K562 (cell line): ENCODE measurements around the gene ANKRD6. TPM values are rescaled to one million over a fixed set of nuclear protein-coding genes. Genes with fewer than 3 reads are reported as not detected.

Experiments
- ATAC-seq: fragments of 200-7000 bp; cut with Tn5 transposase; 3 replicates; pipeline ENCODE4 v1.9.1; 2020; ENCODE audit warnings: moderate library complexity
- BruUV-seq: library from RNA; stranded (reverse); fragments of 400-500 nt; replicated peaks from 2 replicates; lab custom pipeline; 2021; lab: Mats Ljungman, UMichigan
- CTCF ChIA-PET: fragments of 300-600 bp; formaldehyde crosslinking; extraction: SDS; loops from one replicate; lab custom pipeline; 2021; ENCODE audit warnings: low intra/inter-chr PET ratio; lab: Yijun Ruan, JAX
- POLR2A ChIA-PET: fragments of 300-600, 350-650 bp; sonication (Branson Sonifier 250); formaldehyde crosslinking; extraction: SDS; loops from one replicate; lab custom pipeline; 2021; ENCODE audit warnings: antibody characterized with exemption, inconsistent platforms; lab: Yijun Ruan, JAX
- DNase-seq, 4 experiments: peaks; one replicate each; pipeline versions ENCODE4 v3.0.0 to v3.0.0-alpha.2; 2011 to 2018; ENCODE audit warnings: low spot score in 3 of 4, mixed read lengths in 3 of 4; ENCODE audit errors: extremely low read depth in 1 of 4
- FAIRE-seq: peaks from 2 replicates; lab custom pipeline; 2011; peaks lifted over from hg19 to GRCh38; lab: Jason Lieb, UNC
- H2AFZ ChIP-seq: 2 replicates; pipeline ENCODE4 v1.6.0; 2011; ENCODE audit warnings: low read depth, low read length, control low read depth, inconsistent platforms
- H3K27ac ChIP-seq: fragments of 200-600 bp; 3 replicates; pipeline ENCODE4 v1.8.0; 2011; ENCODE audit warnings: low read depth, mild to moderate bottlenecking, control low read depth, inconsistent platforms, low read length, moderate library complexity, mixed read lengths; ENCODE audit errors: extremely low read depth
- H3K27me3 ChIP-seq, 2 experiments: fragments of 300-600 bp in 1 of 2; 2 replicates in 1 of 2; 3 replicates in 1 of 2; pipeline versions ENCODE4 v1.6.0 to v1.8.0; 2011; ENCODE audit warnings: inconsistent platforms in 2 of 2, low read length in 2 of 2, mild to moderate bottlenecking in 1 of 2, mixed read lengths in 1 of 2, moderate library complexity in 1 of 2; ENCODE audit not compliant: control insufficient read depth in 2 of 2, insufficient read depth in 2 of 2
- H3K36me3 ChIP-seq: fragments of 300-600 bp; 3 replicates; pipeline ENCODE4 v1.8.0; 2011; ENCODE audit warnings: mild to moderate bottlenecking, low read length, inconsistent platforms; ENCODE audit not compliant: control insufficient read depth, insufficient read depth
- H3K4me1 ChIP-seq, 2 experiments: fragments of 200-600 bp in 1 of 2; replicated peaks in 1 of 2; 2 replicates in 1 of 2; 3 replicates in 1 of 2; pipeline versions ENCODE4 v1.5.1 to v1.8.0; 2011; ENCODE audit warnings: inconsistent platforms in 2 of 2, low read length in 2 of 2, mild to moderate bottlenecking in 1 of 2, mixed read lengths in 1 of 2, moderate library complexity in 1 of 2; ENCODE audit not compliant: control insufficient read depth in 2 of 2, insufficient read depth in 2 of 2
- H3K4me2 ChIP-seq: 2 replicates; pipeline ENCODE4 v1.6.1; 2011; ENCODE audit warnings: low read length, control low read depth, inconsistent platforms, mixed read lengths; ENCODE audit not compliant: insufficient read depth
- H3K4me3 ChIP-seq: fragments of 200-600 bp; sonication (generic), shearing (Covaris generic); 2 replicates; pipeline ENCODE4 v1.5.1; 2016; ENCODE audit warnings: control low read depth, inconsistent platforms
- H3K79me2 ChIP-seq: fragments of 200-600 bp; 3 replicates; pipeline ENCODE4 v1.8.0; 2011; ENCODE audit warnings: low read length, inconsistent platforms; ENCODE audit not compliant: control insufficient read depth, insufficient read depth
- H3K9ac ChIP-seq, 2 experiments: 2 replicates each; pipeline versions ENCODE4 v1.6.0 to v1.6.1; 2011; ENCODE audit warnings: low read depth in 2 of 2, low read length in 2 of 2, control low read depth in 1 of 2, inconsistent platforms in 1 of 2, mild to moderate bottlenecking in 1 of 2, mixed read lengths in 1 of 2; ENCODE audit not compliant: insufficient read depth in 1 of 2
- H3K9me1 ChIP-seq: one replicate; pipeline ENCODE4 v1.6.0; 2011; ENCODE audit warnings: inconsistent platforms, mild to moderate bottlenecking, low read length, moderate library complexity; ENCODE audit not compliant: control insufficient read depth, insufficient read depth
- H3K9me3 ChIP-seq: replicated peaks from 2 replicates; pipeline ENCODE4 v1.5.1; 2011; ENCODE audit warnings: low read depth, low read length, inconsistent platforms; ENCODE audit not compliant: control insufficient read depth, insufficient read depth
- H4K20me1 ChIP-seq: replicated peaks from 2 replicates; pipeline ENCODE4 v1.6.1; 2011; ENCODE audit warnings: low read length, inconsistent platforms, mixed read lengths; ENCODE audit not compliant: control insufficient read depth, insufficient read depth
- CEBPG ChIP-seq, 3 experiments: fragments of 200-800 bp in 1 of 3; sonication (Bioruptor generic) in 1 of 3; sonication (generic) in 1 of 3; formaldehyde crosslinking in 1 of 3; IDR thresholded peaks in 2 of 3; conservative IDR thresholded peaks in 1 of 3; 2 replicates each; pipeline versions ENCODE4 v1.6.1 to v1.8.0; 2016 to 2022; ENCODE audit warnings: missing compliant biosample characterization in 2 of 3, missing genetic modification characterization in 2 of 3, mild to moderate bottlenecking in 1 of 3, missing genetic modification reagents in 1 of 3
- FOXJ2 ChIP-seq: fragments of 200-800 bp; sonication (Bioruptor generic); IDR thresholded peaks from 2 replicates; pipeline ENCODE4 v1.6.1; 2016; ENCODE audit warnings: missing genetic modification characterization, missing compliant biosample characterization
- HNRNPL ChIP-seq: fragments of 200-400 bp; formaldehyde crosslinking; IDR thresholded peaks from 2 replicates; pipeline ENCODE4 v1.6.1; 2017; ENCODE audit warnings: low read depth, mild to moderate bottlenecking, low read length
- PRMT5 ChIP-seq: sonication (generic); formaldehyde crosslinking; IDR thresholded peaks from 2 replicates; pipeline ENCODE4 v1.5.0; 2020; ENCODE audit warnings: missing genetic modification reagents
- PTTG1 ChIP-seq: fragments of 450-650 bp; IDR thresholded peaks from 2 replicates; pipeline ENCODE4 v1.6.1; 2016; ENCODE audit warnings: low read depth, mild to moderate bottlenecking, missing genetic modification characterization, missing compliant biosample characterization
- RBM17 ChIP-seq: fragments of 200-400 bp; formaldehyde crosslinking; IDR thresholded peaks from 2 replicates; pipeline ENCODE4 v1.6.1; 2017; ENCODE audit warnings: low read depth, mild to moderate bottlenecking, low read length, borderline replicate concordance
- SOX6 ChIP-seq: fragments of 450-650 bp; IDR thresholded peaks from 2 replicates; pipeline ENCODE4 v1.6.1; 2014; ENCODE audit warnings: mild to moderate bottlenecking
- XRCC4 ChIP-seq: IDR thresholded peaks from one replicate; pipeline ENCODE4 v1.6.1; 2011; ENCODE audit not compliant: insufficient read depth, insufficient read length; ENCODE audit errors: extremely low read depth
- ZNF24 ChIP-seq: fragments of 450-650 bp; IDR thresholded peaks from 2 replicates; pipeline ENCODE4 v1.6.1; 2016
- ZNF561 ChIP-seq: fragments of 450-650 bp; formaldehyde crosslinking; conservative IDR thresholded peaks from 2 replicates; pipeline ENCODE4 v1.4.0; 2020; ENCODE audit warnings: mild to moderate bottlenecking, moderate library complexity
- WGBS: fragments of 100-300 bp; shearing (Covaris generic); methylation state at CpG from one replicate; pipeline ENCODE4 v1.1.6; 2016; ENCODE audit warnings: low coverage, mixed read lengths; ENCODE audit not compliant: insufficient coverage; ENCODE audit errors: missing lambda C conversion rate; 5-methylcytosine and 5-hydroxymethylcytosine counted together
- in situ Hi-C: fragments of 300-500 bp; cut with MboI; formaldehyde crosslinking; loops from 4 replicates; pipeline ENCODE4 v1.15.0; 2018; ENCODE audit warnings: inconsistent platforms, mixed read lengths
- intact Hi-C: fragments of 100-400 bp; cut with micrococcal nuclease; formaldehyde crosslinking; loops from 2 replicates; pipeline ENCODE4 v1.14.2; 2022
- polyA plus RNA-seq, 8 experiments: library from polyadenylated mRNA; depleted of rRNA in 4 of 8; stranded (reverse) in 5 of 8; unstranded in 3 of 8; fragments of >200 nt; fragmentation: Nextera tagmentation in 2 of 8; fragmentation: Illumina TruSeq in 1 of 8; extraction: Ambion mirVana in 2 of 8; extraction: Trizol in 1 of 8; gene quantifications; 2 replicates each; pipeline versions ENCODE4 v1.2.1 to v1.2.3, GENCODE V29; 2011 to 2014; ENCODE audit warnings: inconsistent platforms in 1 of 8, missing spikeins in 1 of 8
- total RNA-seq, 7 experiments: library from RNA; depleted of rRNA in 6 of 7; stranded (reverse); fragments of >200 nt in 6 of 7; fragmentation: Illumina TruSeq in 2 of 7; extraction: Trizol in 2 of 7; gene quantifications; 2 replicates each; pipeline versions ENCODE4 v1.2.1 to v1.2.3, GENCODE V29; 2011 to 2021; ENCODE audit warnings: low replicate concordance in 1 of 7
- TF ChIP-seq, protein P1 (sequence below): sonication (generic); formaldehyde crosslinking; IDR thresholded peaks from 2 replicates; pipeline ENCODE4 v1.8.1; 2022; ENCODE audit warnings: missing genetic modification reagents
- TF ChIP-seq, protein P2 (sequence below): fragments of 450-650 bp; IDR thresholded peaks from 2 replicates; pipeline ENCODE4 v1.7.0; 2016; ENCODE audit warnings: borderline replicate concordance
- TF ChIP-seq, protein P3 (sequence below), 3 experiments: IDR thresholded peaks in 2 of 3; conservative IDR thresholded peaks in 1 of 3; 2 replicates each; pipeline ENCODE4 v1.5.1; 2011 to 2012; ENCODE audit warnings: low read length in 3 of 3, mild to moderate bottlenecking in 3 of 3, control low read depth in 2 of 3, improper control_type of control experiment in 1 of 3, inconsistent platforms in 1 of 3, low read depth in 1 of 3, mixed read lengths in 1 of 3, moderate library complexity in 1 of 3; ENCODE audit not compliant: insufficient read depth in 2 of 3
- TF ChIP-seq, protein P4 (sequence below): sonication (generic); formaldehyde crosslinking; IDR thresholded peaks from 2 replicates; pipeline ENCODE4 v1.9.0; 2022; ENCODE audit warnings: mild to moderate bottlenecking, missing genetic modification reagents

The ANKRD6 gene
- total and polyA plus RNA-seq, 9 of the 15 experiments (the other 6 are each of a cell fraction or from before 2014, with no cell fraction given), result 0.04 to 0.22 (median 0.08) TPM; not detected in 4

DNA sequence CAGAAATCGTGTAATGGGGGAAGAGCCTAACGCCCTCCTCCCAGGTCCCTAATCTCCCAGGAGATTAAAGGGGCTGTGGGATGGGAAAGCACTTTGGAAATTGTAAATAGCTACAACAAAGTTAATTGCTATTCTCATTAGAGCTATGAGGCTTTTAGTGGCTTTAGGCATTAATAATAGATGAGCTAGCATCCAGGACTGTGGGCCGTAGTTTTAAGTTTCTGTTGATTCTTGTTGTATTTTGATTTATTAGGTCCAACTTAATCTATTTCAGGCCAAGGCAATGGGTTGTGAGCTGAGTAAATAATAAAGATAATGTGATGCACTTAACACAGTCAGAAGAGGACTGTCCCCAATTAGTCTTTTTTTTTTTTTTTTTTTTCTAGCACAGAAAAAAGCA is 67.7 kb downstream of the ANKRD6 start:
- POLR2A ChIA-PET, result no interaction called here
- FAIRE-seq (no peak), DNase-seq (no peak), ATAC-seq (no peak)
- Histone ChIP-seq H3K4me2 (no peak overlapping the region), H4K20me1 (no peaks in the 10 kb centered on the region), H3K4me1 (peaks cover 0 to 7% of the 10 kb centered on the region in 2 experiments; a peak in 2 of 5 replicates), H3K36me3 (no peaks in the 10 kb centered on the region), H2AFZ (no peak overlapping the region), H3K9ac (no peak overlapping the region), H3K79me2 (no peaks in the 10 kb centered on the region), H3K9me3 (no peaks in the 10 kb centered on the region), H3K9me1 (no peaks in the 10 kb centered on the region), H3K27me3 (peaks cover 3 to 19% of the 10 kb centered on the region in 2 experiments; a peak in 4 of 5 replicates), H3K27ac (no peak overlapping the region), H3K4me3 (no peak overlapping the region)
- no TSS peak for BruUV-seq
- in situ Hi-C loops (no loop called here), intact Hi-C loops (no loop called here)
- WGBS, result 4% methylated on average over 3 of the region's 3 CpGs
- CTCF ChIA-PET, result no interaction called here
- TF ChIP-seq, protein P1, sequence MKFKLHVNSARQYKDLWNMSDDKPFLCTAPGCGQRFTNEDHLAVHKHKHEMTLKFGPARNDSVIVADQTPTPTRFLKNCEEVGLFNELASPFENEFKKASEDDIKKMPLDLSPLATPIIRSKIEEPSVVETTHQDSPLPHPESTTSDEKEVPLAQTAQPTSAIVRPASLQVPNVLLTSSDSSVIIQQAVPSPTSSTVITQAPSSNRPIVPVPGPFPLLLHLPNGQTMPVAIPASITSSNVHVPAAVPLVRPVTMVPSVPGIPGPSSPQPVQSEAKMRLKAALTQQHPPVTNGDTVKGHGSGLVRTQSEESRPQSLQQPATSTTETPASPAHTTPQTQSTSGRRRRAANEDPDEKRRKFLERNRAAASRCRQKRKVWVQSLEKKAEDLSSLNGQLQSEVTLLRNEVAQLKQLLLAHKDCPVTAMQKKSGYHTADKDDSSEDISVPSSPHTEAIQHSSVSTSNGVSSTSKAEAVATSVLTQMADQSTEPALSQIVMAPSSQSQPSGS (CRISPR knock-in tag), result no peak
- TF ChIP-seq CEBPG (CRISPR knock-in tag; IDR thresholded peaks at IDR 0.05) (no peak), CEBPG (tag; conservative IDR thresholded peaks at IDR 0.05 in 1 of 2, IDR thresholded peaks at IDR 0.05 in 1 of 2) (no peak), PTTG1 (tag) (no peak), PRMT5 (CRISPR knock-in tag) (no peak), FOXJ2 (tag) (no peak), XRCC4 (no peak), RBM17 (no peak), ZNF561 (CRISPR knock-in tag) (no peak), SOX6 (no peak), HNRNPL (no peak), ZNF24 (no peak)
- TF ChIP-seq, protein P2, sequence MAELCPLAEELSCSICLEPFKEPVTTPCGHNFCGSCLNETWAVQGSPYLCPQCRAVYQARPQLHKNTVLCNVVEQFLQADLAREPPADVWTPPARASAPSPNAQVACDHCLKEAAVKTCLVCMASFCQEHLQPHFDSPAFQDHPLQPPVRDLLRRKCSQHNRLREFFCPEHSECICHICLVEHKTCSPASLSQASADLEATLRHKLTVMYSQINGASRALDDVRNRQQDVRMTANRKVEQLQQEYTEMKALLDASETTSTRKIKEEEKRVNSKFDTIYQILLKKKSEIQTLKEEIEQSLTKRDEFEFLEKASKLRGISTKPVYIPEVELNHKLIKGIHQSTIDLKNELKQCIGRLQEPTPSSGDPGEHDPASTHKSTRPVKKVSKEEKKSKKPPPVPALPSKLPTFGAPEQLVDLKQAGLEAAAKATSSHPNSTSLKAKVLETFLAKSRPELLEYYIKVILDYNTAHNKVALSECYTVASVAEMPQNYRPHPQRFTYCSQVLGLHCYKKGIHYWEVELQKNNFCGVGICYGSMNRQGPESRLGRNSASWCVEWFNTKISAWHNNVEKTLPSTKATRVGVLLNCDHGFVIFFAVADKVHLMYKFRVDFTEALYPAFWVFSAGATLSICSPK, result no peak
- TF ChIP-seq, protein P3, sequence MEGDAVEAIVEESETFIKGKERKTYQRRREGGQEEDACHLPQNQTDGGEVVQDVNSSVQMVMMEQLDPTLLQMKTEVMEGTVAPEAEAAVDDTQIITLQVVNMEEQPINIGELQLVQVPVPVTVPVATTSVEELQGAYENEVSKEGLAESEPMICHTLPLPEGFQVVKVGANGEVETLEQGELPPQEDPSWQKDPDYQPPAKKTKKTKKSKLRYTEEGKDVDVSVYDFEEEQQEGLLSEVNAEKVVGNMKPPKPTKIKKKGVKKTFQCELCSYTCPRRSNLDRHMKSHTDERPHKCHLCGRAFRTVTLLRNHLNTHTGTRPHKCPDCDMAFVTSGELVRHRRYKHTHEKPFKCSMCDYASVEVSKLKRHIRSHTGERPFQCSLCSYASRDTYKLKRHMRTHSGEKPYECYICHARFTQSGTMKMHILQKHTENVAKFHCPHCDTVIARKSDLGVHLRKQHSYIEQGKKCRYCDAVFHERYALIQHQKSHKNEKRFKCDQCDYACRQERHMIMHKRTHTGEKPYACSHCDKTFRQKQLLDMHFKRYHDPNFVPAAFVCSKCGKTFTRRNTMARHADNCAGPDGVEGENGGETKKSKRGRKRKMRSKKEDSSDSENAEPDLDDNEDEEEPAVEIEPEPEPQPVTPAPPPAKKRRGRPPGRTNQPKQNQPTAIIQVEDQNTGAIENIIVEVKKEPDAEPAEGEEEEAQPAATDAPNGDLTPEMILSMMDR (IDR thresholded peaks at IDR 0.05 in 2 of 3, conservative IDR thresholded peaks at IDR 0.05 in 1 of 3; ENCODE audit: insufficient read depth in 2 of 3, low read depth in 1 of 3, low read length in 3 of 3), result no peak
- TF ChIP-seq, protein P4, sequence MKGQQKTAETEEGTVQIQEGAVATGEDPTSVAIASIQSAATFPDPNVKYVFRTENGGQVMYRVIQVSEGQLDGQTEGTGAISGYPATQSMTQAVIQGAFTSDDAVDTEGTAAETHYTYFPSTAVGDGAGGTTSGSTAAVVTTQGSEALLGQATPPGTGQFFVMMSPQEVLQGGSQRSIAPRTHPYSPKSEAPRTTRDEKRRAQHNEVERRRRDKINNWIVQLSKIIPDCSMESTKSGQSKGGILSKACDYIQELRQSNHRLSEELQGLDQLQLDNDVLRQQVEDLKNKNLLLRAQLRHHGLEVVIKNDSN (CRISPR knock-in tag), result no peak
